K562 (cell line): ENCODE results near the gene CLCNKA. TPM values are rescaled to one million over a fixed set of nuclear protein-coding genes. Genes with fewer than 3 reads are reported as not detected.

ENCODE experiments used
- CHD2 ChIP-seq: IDR thresholded peaks from 2 replicates; pipeline ENCODE4 v1.6.1; 2011; ENCODE audit warnings: low read depth, low read length
- FOXM1 ChIP-seq, 2 experiments: fragments of 450-650 bp in 1 of 2; sonication (generic) in 1 of 2; formaldehyde crosslinking in 1 of 2; IDR thresholded peaks; 2 replicates each; pipeline versions ENCODE4 v1.6.1 to v1.9.0; 2017 to 2022; ENCODE audit warnings: low read depth in 2 of 2, mild to moderate bottlenecking in 2 of 2, missing genetic modification reagents in 1 of 2, moderate library complexity in 1 of 2
- GATAD2B ChIP-seq: fragments of 450-650 bp; IDR thresholded peaks from 2 replicates; pipeline ENCODE4 v1.6.1; 2017; ENCODE audit warnings: mild to moderate bottlenecking, borderline replicate concordance
- HLTF ChIP-seq: fragments of 450-650 bp; IDR thresholded peaks from 2 replicates; pipeline ENCODE4 v1.6.1; 2016
- JUN ChIP-seq, 2 experiments: sonication (generic) in 1 of 2; formaldehyde crosslinking in 1 of 2; IDR thresholded peaks; 2 replicates each; pipeline versions ENCODE4 v1.6.1 to v1.8.0; 2012 to 2022; ENCODE audit warnings: borderline replicate concordance in 2 of 2, mild to moderate bottlenecking in 2 of 2, improper control_type of control experiment in 1 of 2, low read depth in 1 of 2, low read length in 1 of 2, missing genetic modification reagents in 1 of 2
- KLF13 ChIP-seq: fragments of 450-650 bp; IDR thresholded peaks from 2 replicates; pipeline ENCODE4 v1.6.1; 2016; ENCODE audit warnings: missing genetic modification characterization, low read depth, mild to moderate bottlenecking, missing compliant biosample characterization, moderate library complexity, borderline replicate concordance
- NCOR1 ChIP-seq: fragments of 450-650 bp; IDR thresholded peaks from 2 replicates; pipeline ENCODE4 v1.6.1; 2016; ENCODE audit warnings: mild to moderate bottlenecking, moderate library complexity
- REST ChIP-seq, 2 experiments: fragments of 450-650 bp; formaldehyde crosslinking in 1 of 2; IDR thresholded peaks; 2 replicates each; pipeline versions ENCODE4 v1.4.0 to v1.6.1; 2014 to 2020; ENCODE audit warnings: mild to moderate bottlenecking in 2 of 2, borderline replicate concordance in 1 of 2, low read depth in 1 of 2
- SMAD4 ChIP-seq: fragments of 250-450 bp; sonication (Bioruptor Pico); conservative IDR thresholded peaks from 2 replicates; pipeline ENCODE4 v1.8.0; 2021; ENCODE audit warnings: inconsistent platforms, mild to moderate bottlenecking, moderate library complexity
- SNRNP70 ChIP-seq: fragments of 200-400 bp; formaldehyde crosslinking; optimal IDR thresholded peaks from 2 replicates; pipeline ENCODE3; 2017; ENCODE audit warnings: low read depth, low read length
- TBL1XR1 ChIP-seq, 2 experiments: IDR thresholded peaks; 2 replicates each; pipeline ENCODE4 v1.6.1; 2012; ENCODE audit warnings: improper control_type of control experiment in 2 of 2, low read length in 2 of 2, mild to moderate bottlenecking in 1 of 2
- TBP ChIP-seq: optimal IDR thresholded peaks from 2 replicates; pipeline ENCODE3; 2011; ENCODE audit warnings: low read depth, low read length, improper control_type of control experiment
- YY1 ChIP-seq, 3 experiments: IDR thresholded peaks; 2 replicates each; pipeline ENCODE4 v1.6.1; 2011; ENCODE audit warnings: low read length in 2 of 3, mild to moderate bottlenecking in 2 of 3, moderate library complexity in 2 of 3, borderline replicate concordance in 1 of 3, control low read depth in 1 of 3, low read depth in 1 of 3; ENCODE audit not compliant: insufficient read depth in 3 of 3, insufficient replicate concordance in 2 of 3, control insufficient read depth in 1 of 3, insufficient read length in 1 of 3; ENCODE audit errors: extremely low read depth in 1 of 3
- ZBED1 ChIP-seq: IDR thresholded peaks from 2 replicates; pipeline ENCODE4 v1.6.1; 2014
- ZBTB49 ChIP-seq: sonication (generic); formaldehyde crosslinking; IDR thresholded peaks from 2 replicates; pipeline ENCODE4 v1.8.0; 2022; ENCODE audit warnings: missing genetic modification reagents, mild to moderate bottlenecking, borderline replicate concordance
- polyA plus RNA-seq, 8 experiments: library from polyadenylated mRNA; depleted of rRNA in 4 of 8; stranded (reverse) in 5 of 8; unstranded in 3 of 8; fragments of >200 nt; fragmentation: Nextera tagmentation in 2 of 8; fragmentation: Illumina TruSeq in 1 of 8; extraction: Ambion mirVana in 2 of 8; extraction: Trizol in 1 of 8; gene quantifications; 2 replicates each; pipeline versions ENCODE4 v1.2.1 to v1.2.3, GENCODE V29; 2011 to 2014; ENCODE audit warnings: inconsistent platforms in 1 of 8, missing spikeins in 1 of 8
- total RNA-seq, 7 experiments: library from RNA; depleted of rRNA in 6 of 7; stranded (reverse); fragments of >200 nt in 6 of 7; fragmentation: Illumina TruSeq in 2 of 7; extraction: Trizol in 2 of 7; gene quantifications; 2 replicates each; pipeline versions ENCODE4 v1.2.1 to v1.2.3, GENCODE V29; 2011 to 2021; ENCODE audit warnings: low replicate concordance in 1 of 7

The CLCNKA gene
- total and polyA plus RNA-seq, 9 of the 15 experiments (the other 6 are each of a cell fraction or from before 2014, with no cell fraction given) = 0.03 to 0.37 (median 0.10) TPM; not detected in 3

GRCh38 chr1:16012590-16013219 lies 9.1 kb upstream of the CLCNKA start (continued):
- TF ChIP-seq FOXM1 (IDR thresholded peaks at IDR 0.05; ENCODE audit: low read depth) = 0 out of 2 replicates have a peak, but pooled peaks have one; percentile 36
- 0 out of 2 replicates have a peak, but pooled peaks have one; percentile 35 for TF ChIP-seq FOXM1 (CRISPR knock-in tag; IDR thresholded peaks at IDR 0.05; ENCODE audit: low read depth)
- TF ChIP-seq REST (IDR thresholded peaks at IDR 0.05; ENCODE audit: borderline replicate concordance) = peak; percentile 57; the same call in 1 of the 2 replicates
- no peak for TF ChIP-seq REST (CRISPR knock-in tag; IDR thresholded peaks at IDR 0.05; ENCODE audit: low read depth)
- 0 out of 2 replicates have a peak, but pooled peaks have one; percentile 7 for TF ChIP-seq JUN (IDR thresholded peaks at IDR 0.05; ENCODE audit: borderline replicate concordance, low read depth, low read length)
- no peak for TF ChIP-seq JUN (CRISPR knock-in tag; IDR thresholded peaks at IDR 0.05; ENCODE audit: borderline replicate concordance)
- no peak for TF ChIP-seq SNRNP70
- peak; percentile 75; the same call in 1 of the 2 replicates for TF ChIP-seq KLF13
- TF ChIP-seq TBP = peak; percentile 58
- 0 out of 2 replicates have a peak, but pooled peaks have one; percentile 10 for TF ChIP-seq ZBED1
- TF ChIP-seq SMAD4 (CRISPR knock-in tag) = peak; percentile 88
- TF ChIP-seq YY1 (IDR thresholded peaks at IDR 0.05; ENCODE audit: borderline replicate concordance in 1 of 3, control insufficient read depth in 1 of 3, extremely low read depth in 1 of 3, insufficient read depth in 3 of 3, insufficient read length in 1 of 3, insufficient replicate concordance in 2 of 3, low read depth in 1 of 3, low read length in 2 of 3) = peak in 1 of 3 experiments; percentile 30
- 0 out of 2 replicates have a peak, but pooled peaks have one; percentile 54 for TF ChIP-seq GATAD2B
- peak; percentile 83 for TF ChIP-seq NCOR1
- TF ChIP-seq TBL1XR1 (IDR thresholded peaks at IDR 0.05; ENCODE audit: low read length in 2 of 2) = peak in 1 of 2 experiments; percentile 83; a peak in 3 of 4 replicates
- peak; percentile 64 for TF ChIP-seq CHD2
- no peak for TF ChIP-seq ZBTB49 (CRISPR knock-in tag)
- no peak for TF ChIP-seq HLTF
